Right ventricle myocardium superior (tissue), 1 donor: ENCODE data around the gene SRGAP3. TPM values are rescaled to one million over a fixed set of nuclear protein-coding genes. Genes with fewer than 3 reads are reported as not detected.

Source experiments
- ATAC-seq: fragments of 200-7000 bp; cut with Tn5 transposase; one replicate; pipeline ENCODE4 v1.9.1; 2020; ENCODE audit warnings: mild to moderate bottlenecking; ENCODE audit not compliant: poor library complexity
- DNase-seq: peaks from one replicate; pipeline ENCODE4 v3.0.0-alpha.2; 2020
- intact Hi-C: fragments of 100-400 bp; cut with DNase I; formaldehyde crosslinking; loops from one replicate; pipeline ENCODE4 v1.11.2; 2022
- total RNA-seq: library from RNA; stranded (reverse); fragmentation: NEBNext Ultra II Directional; extraction: Animal tissue kit (Norgen Biotek cat#: 25700); gene quantifications from one replicate; pipeline ENCODE4 v1.2.1, GENCODE V29; 2021
- donor health status: DM: no; HTN: yes; CAD: no; lungs with severe emphysema.

SRGAP3 gene
- total RNA-seq, 1 donor from 2014 or later = 5.1 TPM

DNA sequence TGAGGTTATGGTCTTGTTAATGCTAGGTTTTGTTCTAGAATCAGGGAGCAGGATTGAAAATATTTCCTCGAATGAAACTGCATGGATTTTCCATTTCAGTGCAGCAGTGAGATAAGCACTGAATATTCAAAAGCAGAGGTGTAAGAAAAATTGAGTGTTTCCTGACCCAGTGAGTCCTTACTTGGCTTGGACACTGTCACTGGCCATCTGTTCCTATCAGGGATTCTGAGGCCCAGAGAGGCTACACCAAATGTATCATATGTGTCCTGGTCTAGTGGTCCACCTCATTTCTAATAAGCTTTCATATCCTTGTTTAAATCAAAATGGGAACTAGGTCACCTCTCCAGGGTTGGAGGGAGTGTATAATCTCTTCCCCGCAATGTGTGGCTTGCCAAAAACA is 225.1 kb downstream of the SRGAP3 start:
- ATAC-seq (no peak), DNase-seq (no peak)
- intact Hi-C loops = no loop called here

DNA sequence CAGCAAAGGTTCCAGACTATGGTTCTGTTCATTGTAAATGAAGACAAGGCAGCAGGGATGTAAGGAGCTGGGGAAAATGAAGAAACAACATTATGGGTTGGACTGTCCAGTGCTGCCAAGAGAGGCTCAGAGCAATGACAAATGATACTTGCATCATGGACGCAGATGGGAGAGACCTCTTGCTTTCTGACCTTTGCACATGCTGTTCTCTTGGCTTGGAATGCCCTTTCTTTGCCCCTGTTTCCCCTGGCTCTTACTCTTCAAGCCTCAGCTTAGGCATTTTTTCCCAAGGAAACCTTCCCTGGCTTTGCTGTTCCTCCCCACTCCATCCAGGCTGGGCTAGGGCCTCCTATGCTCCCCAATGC is 226.2 kb downstream of the SRGAP3 start:
- intact Hi-C loops = no loop called here
- DNase-seq (no peak), ATAC-seq (no peak)

DNA sequence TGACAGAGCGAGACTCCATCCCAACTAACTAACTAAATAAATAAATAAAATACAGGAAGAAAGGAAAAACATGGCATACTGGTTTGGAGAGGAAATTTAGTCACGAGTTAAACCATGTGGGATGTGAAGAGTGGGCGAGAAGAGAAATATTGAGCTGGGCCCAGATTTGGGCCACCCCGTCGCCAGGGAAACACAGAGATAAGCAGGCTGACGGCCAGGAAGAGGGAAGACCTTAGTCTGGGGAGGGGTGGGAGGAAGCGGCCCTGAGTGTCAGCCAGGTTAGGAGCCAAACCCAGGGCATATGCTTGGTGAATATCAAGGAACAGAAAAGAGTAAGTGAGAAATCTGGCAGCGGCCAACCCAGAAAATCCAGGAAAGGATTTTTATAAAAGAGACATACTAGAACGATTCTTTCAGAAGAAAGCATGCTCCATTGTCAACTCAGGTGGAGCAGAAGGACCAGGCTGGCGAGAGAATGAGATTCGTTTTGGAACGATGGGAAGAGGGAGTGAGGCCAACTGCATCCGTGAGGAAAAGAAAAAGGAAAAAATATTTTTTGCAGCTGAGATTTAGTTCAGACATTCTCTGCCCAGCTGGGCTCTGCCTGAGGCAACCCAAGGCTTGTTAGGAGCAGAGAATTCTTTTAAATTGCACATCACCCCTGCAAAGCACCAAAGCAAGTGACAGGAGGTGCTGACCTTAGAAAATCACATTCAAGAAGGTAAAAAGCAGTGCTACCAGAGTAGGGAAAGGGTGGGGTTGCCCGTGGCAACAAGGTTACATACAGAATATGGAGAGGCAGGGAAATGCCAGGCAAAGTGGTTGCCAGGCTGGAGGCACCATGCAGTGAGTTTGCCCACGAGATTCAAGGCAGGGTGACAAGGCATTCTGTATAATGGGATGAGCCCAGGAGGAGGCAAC is 226.9 kb downstream of the SRGAP3 start:
- DNase-seq (no peak), ATAC-seq (no peak)
- intact Hi-C loops = no loop called here

DNA sequence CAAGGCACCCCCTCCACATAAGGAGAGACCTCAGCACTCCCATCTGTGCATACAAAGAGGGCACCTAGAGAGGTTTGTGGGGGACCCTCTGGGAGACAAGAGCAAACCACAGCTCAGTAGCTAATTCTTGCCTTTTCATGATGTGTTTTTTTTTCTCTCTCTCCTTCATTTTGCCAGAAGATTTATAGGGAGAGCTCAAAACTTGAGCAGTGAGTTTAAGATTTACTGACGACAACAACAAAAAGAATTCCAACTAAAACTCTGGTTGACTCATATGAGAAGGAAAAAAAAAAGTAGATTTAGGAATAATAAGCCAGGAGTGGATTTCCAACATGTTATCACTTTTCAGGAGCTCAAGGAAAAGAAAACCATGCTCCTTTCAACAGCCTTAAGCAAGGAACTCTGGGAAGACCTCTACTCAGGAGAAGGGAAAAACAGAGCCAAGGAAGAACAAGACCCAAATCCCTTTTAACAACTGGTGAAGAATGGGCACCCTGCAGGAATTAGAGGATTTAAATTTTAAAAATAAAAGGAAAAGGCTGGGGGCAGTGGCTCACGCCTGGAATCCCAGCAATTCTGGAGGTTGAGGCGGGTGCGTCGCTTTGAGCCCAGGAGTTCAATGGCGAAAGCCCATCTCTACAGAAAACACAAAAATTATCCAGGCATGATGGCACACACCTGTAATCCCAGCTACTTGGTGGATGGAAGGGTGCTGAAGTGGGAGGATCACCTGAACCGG is 228.0 kb downstream of the SRGAP3 start:
- intact Hi-C loops = no loop called here
- ATAC-seq (no peak), DNase-seq (no peak)

DNA sequence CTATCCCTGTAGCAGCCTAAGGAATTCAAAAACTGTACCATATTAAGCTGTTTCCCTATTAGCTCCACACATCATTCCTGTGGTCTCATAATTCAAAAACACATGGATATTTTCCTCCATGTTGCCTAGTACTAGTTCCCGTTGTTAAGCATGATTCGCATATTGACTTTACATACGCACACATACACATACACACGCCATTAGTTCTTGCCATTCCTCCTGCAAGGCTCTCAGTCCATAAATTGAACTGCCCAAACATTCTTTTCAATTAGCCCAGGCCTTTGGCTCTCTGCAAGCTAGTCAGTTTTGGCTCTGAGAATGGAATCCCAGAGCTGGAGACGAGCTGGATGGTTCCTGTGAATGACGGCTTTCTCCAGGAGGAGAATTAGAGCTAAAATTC is 229.0 kb downstream of the SRGAP3 start:
- intact Hi-C loops = no loop called here
- no peak for ATAC-seq

DNA sequence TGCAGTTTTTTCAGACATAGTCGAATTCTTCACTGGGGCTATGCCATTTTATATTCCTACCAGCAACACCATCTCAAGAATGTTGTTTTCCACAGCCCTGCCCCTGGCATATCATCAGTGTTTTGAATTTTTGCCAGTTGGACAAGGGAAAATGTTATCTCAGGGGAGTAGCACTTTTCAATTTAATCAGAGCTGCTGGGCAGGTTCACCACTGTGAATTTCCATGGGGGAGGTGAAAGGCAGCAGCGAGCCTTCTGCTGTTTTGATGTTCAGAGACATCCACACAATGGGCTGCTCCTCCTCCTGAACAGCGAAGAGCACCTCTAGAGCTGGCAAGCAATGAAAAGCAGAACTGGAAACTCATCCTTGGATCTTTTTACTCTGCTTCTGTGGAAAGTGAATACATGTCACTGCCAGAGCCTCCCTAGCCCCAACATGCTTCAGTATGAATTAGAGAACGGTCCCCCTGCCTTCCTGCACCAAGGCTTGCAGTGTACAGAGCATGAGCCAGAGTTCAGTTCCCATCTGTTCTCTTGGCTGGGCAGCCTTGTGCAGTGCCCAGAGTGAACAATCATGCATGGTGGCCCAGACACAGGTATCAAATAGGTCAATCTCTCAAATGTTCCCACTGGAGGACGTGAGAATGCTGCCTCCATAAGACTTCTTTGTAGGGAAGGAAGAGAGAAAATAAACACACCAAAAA is 230.0 kb downstream of the SRGAP3 start:
- intact Hi-C loops = no loop called here
- peak; percentile 75 for ATAC-seq
- no peak for DNase-seq

More for the DNA sequence above, 229.0 kb downstream of the SRGAP3 start:
- DNase-seq = no peak

DNA sequence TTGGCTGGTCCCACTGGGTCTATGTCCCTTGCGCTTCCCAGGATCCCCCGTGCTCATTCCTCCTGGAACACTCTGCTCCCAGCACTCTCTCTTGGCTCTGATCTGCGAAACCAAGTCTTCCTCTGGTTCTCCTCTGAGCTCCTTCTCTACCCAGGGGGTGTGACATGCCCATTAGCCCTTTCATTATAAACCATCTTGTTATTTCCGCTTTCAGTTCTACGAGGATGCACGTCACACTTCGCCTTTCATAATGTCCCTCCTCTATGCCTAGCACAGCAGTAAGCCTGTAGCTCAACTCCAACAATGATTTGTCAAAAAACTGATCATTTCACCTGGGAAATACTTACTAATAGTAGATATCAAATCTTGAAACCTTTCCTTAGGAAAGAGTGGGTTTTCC is 234.2 kb downstream of the SRGAP3 start:
- ATAC-seq = no peak
- intact Hi-C loops = no loop called here
- no peak for DNase-seq

DNA sequence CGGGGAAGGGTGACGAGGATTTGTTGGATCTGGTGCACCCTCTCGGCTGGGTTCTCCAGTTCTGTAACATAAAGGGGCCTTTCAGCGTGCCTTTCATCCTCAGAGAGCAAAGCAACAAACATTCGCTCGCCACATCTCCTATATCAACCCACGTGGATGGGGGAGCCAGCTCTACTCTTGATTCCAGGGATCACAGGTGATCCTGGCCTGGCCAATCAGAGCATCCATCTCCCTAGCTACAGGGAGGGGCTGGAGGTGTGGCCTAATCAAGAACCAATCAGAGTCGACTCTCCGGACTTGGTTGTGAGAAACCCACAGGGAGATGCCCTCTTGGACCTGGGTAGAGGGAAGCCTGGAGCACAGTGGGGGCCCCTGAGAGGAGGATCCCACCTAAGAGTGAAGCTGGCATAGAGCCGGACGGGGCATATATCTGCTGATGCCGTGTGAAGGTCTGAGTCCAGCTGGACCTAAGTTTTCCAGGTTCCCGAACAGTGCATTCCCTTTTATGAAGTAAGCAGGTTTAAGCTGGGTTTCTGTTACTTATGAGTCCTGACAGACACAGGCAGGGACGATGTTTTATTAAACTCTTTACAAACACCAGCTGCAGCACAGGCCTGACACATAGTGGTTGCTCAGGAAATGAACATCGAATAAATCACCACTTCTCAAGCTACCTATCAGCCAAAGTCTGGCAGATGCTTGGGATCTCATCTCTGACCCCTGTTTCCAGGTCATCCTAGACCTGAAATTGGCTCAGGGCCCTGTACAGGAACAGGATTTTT is 235.5 kb downstream of the SRGAP3 start:
- no peak for ATAC-seq
- no peak for DNase-seq
- intact Hi-C loops = no loop called here

DNA sequence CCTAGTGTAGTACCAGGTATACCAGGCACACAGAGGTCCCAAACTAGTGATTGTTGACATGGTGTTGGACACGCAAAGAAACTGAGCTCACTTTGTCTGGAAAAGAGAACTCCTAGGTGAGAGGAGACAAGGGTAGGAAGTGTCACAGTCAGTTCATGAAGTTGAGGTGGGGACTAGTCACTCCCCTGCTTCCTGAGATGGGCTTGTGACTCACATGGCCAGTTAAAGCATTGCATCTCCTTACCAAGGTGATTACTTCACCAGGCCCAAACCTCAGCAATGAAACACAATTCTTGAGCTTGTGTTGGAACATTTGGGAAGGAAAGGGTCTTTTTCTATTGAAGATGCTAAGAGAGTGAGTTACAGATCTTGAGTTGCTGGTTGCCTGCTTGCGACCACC is 236.9 kb downstream of the SRGAP3 start:
- intact Hi-C loops = no loop called here
- DNase-seq = no peak

DNA sequence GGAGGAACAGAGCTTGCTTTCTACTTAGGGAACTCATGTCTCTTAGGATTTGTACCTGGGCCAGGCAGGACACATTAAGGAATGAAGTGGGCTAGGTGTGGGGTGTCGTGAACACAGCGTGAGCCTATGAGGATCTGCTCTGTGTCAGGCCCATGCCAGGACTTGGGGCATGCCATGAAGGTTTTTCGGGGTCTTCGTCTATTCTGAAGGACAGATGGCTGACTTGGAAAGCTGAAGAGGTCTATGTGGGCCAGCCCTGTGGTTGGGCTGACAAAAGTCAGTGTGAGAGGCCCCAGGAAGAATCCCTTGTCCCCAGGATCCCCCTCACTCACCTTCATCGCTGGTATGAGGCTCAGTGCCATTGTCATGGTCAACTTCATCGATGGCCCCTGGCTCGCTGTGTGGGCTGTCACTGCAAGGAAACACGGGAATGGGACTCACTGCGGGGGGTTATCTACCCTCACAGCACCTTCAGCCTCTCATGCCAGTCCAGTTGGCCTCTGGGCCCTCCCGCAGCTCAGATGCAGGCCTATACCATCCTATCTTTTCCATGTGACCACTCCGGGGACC is 239.4 kb downstream of the SRGAP3 start:
- ATAC-seq (no peak), DNase-seq (no peak)
- intact Hi-C loops = no loop called here

More for the DNA sequence above, 236.9 kb downstream of the SRGAP3 start:
- ATAC-seq = no peak

DNA sequence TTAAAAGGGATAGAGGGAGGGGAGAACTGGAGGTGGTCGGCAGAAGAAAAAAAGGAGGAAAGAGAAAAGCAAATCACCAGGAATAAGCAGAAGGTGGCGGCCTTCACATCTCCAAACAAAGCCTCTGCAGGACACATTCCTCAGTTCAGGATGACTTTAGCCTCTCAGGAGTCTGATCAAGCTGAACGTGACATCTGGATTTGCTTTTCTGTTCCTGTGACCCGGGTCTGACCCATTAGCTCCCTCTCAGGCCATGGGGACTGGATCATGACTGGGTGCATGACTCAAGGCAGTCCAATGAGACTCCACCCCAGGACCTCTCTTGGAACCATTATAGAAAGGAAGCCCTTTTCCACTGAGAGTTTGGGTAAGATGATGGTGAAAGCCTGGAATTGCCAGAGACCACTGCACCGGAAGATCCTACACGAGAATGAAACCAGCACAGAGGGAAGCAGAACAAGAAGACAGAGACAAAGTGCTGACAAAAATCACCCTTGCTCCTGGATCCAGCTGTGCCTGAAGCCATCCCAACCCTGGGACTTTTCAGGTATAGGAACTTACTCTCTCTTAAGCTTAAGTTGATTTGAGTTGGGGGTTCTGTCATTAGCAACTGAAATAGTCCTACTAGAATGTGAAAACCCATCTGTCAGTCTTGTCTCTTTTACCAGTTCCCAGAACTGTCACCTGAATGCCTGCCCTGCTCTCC is 240.7 kb downstream of the SRGAP3 start:
- DNase-seq = no peak
- peak; percentile 18 for ATAC-seq
- intact Hi-C loops = no loop called here

DNA sequence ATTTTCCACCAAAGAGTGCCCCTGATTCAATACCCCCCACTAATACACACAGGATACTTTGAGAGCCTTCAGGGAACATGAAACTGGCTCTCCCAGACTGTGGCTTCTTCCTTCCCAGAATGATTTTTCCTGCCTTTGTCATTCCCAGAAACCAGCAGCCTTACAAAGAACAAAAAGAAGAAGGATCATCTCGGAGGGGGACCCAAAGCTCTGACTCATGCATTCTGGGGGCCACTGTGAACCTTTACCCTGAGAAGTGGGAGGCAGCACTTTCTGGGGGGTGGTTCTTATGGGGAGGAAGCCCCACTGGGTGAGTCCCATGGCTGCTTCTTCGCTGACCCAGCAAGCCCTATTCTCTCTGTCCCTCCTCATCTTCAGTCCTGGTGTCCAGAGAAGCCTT is 241.5 kb downstream of the SRGAP3 start:
- ATAC-seq (no peak), DNase-seq (no peak)
- intact Hi-C loops = no loop called here

DNA sequence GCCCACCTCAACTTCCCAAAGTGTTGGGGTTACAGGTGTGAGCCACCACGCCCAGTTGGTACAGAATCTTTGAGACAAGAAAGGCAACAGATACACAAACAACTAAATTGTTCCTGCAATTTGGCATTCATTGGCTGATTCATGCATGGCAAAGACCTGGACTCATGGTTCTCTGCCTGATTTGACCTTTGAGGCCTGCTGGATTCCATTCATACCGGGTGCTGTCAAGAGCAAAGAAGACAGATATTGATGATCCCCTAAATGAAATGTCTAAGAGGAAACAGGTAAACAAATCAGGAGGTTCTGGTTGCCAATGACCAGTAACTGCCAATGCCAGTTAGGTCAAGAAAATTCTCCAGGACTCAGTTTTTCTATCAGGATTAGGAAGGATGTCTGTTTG is 242.2 kb downstream of the SRGAP3 start:
- DNase-seq (no peak), ATAC-seq (no peak)
- intact Hi-C loops = no loop called here

DNA sequence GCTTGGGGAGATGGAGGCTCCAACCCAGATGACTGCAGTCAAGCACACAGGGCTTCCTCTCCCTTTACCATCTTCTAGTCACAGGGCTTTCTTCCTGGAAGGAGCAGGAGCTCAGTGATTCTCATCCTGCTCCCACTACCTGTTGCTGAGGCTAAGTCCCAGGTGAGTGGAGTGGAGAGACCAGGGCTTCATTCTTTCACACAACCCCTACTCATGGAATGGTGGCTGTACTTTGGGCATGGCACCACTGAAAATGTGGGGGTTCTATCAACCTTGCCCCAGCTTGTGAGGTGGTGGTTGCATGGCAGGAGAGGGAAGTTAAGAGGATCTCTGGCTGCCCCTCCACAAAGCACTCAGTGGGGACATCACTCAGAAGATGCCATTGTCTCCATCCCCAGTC is 249.4 kb downstream of the SRGAP3 start:
- intact Hi-C loops = no loop called here
- ATAC-seq = no peak
- no peak for DNase-seq

DNA sequence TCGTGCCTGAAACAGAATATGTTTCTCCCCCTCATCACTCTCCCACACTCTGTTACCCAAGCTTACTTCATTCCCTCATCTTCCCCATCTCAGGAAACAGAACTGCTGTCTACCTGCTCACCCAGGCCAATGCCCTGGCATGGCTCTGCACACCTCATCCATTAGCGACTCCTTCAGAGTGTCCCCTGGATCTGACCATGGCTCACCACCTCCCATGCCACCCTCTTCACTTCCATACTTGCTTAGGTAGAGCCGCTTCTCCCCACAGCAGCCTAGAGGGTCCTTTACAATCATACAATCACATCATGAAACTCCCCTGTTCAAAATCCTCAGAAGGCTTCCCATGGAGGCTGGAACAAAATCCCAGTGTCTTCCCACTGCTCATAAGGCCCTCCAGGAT is 252.3 kb downstream of the SRGAP3 start:
- no peak for ATAC-seq
- intact Hi-C loops = no loop called here
- no peak for DNase-seq

DNA sequence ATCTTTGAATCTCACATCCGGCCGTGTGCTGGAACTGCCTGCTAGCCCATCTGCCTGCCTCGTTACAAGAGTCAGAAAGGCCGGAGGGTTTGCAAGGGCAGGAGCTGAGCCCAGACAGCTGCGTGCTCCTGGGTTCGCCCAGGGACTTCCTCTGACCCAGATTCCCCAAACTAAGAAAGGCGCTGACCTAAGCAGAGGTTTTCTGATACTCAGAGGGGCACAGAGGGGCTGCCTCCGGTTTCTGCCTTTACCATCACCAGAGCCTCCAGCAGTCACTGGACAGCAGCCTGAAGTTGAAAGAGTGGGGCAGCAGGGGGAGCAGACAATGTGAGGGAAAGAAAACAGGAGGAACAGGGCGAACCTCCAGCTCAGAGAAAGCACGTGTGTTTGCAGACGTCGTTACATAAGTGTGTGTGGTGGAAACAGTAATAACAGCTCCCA is 252.7 kb downstream of the SRGAP3 start:
- intact Hi-C loops = no loop called here
- ATAC-seq = peak; percentile 95
- DNase-seq = peak; percentile 62

DNA sequence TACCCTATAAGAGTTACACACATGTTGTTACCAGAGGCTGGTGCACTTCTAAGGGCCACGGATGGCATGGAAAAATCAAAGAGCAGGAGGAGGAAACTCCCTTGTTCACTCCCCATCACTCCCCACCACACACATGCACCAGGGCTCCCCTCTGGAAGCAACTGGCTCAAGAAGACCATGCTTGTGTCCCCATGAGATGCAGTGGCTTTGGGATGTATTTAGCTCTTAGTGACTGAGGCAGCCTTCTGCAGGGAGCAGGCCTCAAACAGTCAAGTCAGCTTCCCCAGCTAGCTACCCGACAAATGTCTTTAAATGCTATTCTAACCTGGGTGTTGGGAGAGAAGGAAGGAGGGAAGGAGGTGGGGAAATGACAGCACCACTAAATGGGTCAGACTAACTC is 253.2 kb downstream of the SRGAP3 start:
- intact Hi-C loops = no loop called here
- no peak for ATAC-seq

DNA sequence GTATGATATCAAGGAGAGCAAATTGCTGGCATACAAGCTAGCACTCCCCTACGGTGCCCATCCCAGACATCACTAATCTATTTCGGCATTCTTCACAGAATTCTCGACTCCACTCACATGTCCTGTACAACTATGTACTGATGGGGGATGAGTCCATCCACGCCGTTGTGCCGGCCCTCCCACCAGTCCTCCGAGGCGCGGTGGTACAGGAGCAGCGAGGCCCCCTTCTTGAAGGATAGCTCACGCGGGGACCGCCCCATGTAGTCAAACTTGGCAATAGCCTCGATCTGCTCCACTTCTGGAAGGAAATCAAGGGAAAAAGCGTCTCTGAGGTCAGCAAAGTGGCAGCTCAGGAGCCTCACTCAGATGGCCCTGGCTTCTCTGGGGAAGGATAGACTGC is 255.2 kb downstream of the SRGAP3 start:
- intact Hi-C loops = loop anchor here (2.0 kb wide), 1 partner anchor 77 kb away; no protein-coding TSS in a partner anchor
- no peak for DNase-seq
- no peak for ATAC-seq

More for the DNA sequence above, 253.2 kb downstream of the SRGAP3 start:
- no peak for DNase-seq
